Eye (tissue), 1 donor: ENCODE results near the gene CMIP.

Experiments
- DNase-seq: peaks from one replicate; pipeline ENCODE4 v3.0.0-alpha.2; 2015

The CMIP gene

GRCh38 chr16:81610936-81611335 lies 166.3 kb downstream of the CMIP start:
- no peak for DNase-seq

GRCh38 chr16:81611721-81612120 lies 167.1 kb downstream of the CMIP start:
- no peak for DNase-seq

- no peak for DNase-seq
Measured at GRCh38 chr16:81612351-81613163, 167.9 kb downstream of the CMIP start.

GRCh38 chr16:81614171-81614570 lies 169.6 kb downstream of the CMIP start:
- DNase-seq: no peak

GRCh38 chr16:81614654-81615359 lies 170.2 kb downstream of the CMIP start:
- DNase-seq: no peak

DNA sequence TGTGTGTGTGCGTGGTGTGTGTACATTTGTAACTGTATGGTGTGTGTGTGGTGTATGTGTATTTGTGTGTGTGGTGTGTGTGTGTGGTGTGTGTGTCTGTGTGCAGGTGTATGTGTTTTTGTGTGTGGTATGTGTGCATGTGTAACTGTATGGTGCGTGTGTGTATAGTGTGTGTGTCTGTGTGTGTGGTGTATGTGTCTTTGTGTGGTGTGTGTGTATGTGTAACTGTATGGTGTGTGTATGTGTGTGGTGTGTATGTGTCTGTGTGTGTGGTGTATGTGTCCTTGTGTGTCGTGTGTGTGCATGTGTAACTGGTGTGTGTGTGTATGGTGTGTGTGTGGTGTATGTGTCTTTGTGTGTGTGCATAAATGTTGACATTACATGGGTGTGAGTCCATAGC lies 170.8 kb downstream of the CMIP start:
- DNase-seq: no peak

GRCh38 chr16:81615833-81616232 lies 171.2 kb downstream of the CMIP start:
- no peak for DNase-seq

DNA sequence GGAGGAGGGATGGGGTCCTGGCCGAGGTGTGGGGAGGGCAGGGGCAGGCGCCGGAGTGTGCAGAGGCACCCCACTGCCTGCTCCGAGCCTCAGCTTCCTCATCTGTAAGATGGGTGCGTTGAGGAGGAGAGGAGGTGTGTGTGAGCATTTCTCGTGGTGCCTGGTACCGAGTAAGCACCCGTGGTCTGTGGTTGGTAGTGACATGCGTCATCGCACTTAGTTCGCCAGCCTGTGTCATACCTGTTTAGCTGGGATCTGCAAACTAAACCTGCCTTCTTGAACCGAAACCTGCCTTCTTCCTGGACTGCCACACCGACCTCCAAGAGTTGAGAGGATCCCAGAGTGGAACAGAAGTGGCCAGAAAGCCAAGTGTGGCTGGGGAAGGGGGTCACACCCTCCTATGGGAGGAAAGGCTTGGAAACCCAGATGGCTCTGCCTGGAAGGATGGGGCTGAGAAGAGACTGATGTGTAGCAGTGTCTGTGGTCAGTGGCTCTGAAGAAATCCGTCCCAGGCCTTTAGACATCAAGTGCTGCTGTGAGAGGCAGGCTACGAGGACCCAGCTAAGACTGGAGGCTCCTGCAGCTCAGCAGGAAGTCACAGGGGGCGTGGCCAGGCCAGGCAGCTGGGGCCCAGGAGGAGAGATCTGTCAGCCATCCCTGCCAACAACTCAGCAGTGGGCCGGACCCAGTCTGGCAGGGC lies 171.9 kb downstream of the CMIP start:
- DNase-seq: peak; percentile 66

DNA sequence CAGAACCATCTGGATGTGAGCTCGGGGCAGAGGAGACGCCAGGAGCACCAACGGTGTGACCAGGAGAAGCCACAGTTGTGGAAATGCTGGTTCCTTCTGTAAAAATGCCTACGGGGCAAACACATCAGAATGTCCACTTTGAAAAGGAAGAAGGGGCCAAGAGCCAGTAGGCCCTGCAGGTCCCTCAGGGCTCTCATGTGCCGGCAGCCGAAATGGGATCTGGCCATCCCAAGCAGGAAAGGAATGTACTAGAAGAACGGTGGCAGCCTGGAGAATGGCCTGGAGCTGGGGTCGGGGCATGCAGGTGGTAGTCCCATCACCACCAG lies 172.4 kb downstream of the CMIP start:
- no peak for DNase-seq

GRCh38 chr16:81618187-81618586 lies 173.6 kb downstream of the CMIP start:
- no peak for DNase-seq

DNA sequence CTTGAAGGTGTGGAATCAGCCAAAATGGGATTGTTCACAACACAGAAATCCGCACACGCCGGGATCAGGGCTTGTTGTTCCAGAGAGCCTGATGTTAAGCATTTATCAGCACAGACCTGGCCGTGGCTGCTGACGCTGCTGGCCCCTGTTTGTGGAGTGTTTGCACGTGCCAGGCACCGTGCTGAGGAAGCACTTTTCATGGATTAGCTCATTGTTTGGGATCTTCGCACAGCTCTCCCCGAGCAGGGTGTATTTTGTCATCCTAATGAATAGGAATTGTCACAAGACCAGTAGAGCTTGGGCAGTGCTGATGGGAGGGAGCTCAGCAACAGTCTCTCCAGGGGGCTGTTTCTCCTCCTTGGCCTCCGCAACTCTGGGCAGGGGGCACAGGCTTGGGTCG lies 174.1 kb downstream of the CMIP start:
- DNase-seq: no peak

DNA sequence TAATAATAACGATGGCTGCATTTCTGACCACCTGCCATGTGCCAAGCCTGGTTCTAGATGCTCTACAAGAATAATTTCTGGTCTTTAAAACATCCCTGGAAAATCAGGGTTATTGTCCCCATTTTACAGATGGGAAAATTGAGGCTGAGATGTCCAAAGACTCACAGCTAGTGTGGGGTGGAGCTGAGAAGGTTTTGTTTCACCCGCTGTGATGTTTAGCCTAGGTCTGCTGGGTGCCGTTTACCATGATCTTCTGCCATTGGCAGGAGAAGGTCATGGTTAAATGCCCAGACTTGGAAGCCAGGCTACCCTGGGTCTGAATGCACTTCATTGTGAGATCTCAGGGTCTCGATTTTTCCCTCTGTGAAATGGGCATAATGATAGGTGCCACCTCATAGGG lies 175.4 kb downstream of the CMIP start:
- no peak for DNase-seq

- no peak for DNase-seq
Measured at GRCh38 chr16:81620796-81621195, 176.2 kb downstream of the CMIP start.

- no peak for DNase-seq
Measured at GRCh38 chr16:81621496-81621895, 176.9 kb downstream of the CMIP start.

- DNase-seq: peak; percentile 77
Measured at GRCh38 chr16:81623365-81624102, 178.9 kb downstream of the CMIP start.

DNA sequence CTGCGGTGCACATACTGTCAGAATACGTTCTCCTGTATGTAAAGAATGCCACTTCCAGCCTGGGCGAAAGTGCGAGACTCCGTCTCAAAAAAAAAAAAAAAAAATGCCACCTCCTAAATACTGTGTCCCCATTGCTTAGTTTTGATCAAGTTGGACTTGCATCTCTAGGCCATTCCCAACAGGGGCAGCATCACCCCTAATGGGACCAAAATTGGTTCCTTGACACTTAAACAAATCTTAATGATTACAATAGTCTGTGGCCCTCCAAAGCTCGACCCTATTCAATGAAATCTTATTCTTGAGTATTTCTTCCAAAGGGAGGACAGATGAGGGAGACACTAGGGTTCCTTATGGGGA lies 179.8 kb downstream of the CMIP start:
- DNase-seq: no peak

- DNase-seq: no peak
Measured at GRCh38 chr16:81624760-81625543, 180.3 kb downstream of the CMIP start.

- DNase-seq: no peak
Measured at GRCh38 chr16:81625544-81626153, 181.0 kb downstream of the CMIP start.

GRCh38 chr16:81626181-81626674 lies 181.6 kb downstream of the CMIP start:
- no peak for DNase-seq

DNA sequence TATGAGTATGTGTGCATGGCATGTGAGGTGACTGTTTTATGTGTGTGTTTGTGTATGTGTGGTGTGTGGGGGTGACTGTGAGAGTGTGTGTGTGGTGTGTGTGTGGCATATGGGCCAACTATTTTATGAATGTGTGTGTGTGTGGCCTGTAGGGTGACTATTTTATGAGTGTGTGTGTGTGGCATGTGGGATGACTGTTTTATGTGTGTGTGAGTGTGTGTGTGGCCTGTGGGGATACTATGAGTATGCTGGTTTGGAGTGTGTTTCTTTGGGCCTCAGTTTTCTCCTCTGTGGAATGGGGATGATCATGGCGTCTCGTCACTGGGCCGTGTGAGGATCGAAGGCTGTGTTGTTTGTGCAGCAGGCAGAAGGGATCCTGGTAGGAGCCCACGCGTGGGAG lies 182.4 kb downstream of the CMIP start:
- DNase-seq: no peak

- no peak for DNase-seq
Measured at GRCh38 chr16:81627729-81628244, 183.2 kb downstream of the CMIP start.
